HPDE6-E6E7 (cell line): ENCODE measurements around the gene ALG11.

Experiments
- DNase-seq: peaks from one replicate; pipeline ENCODE4 v3.0.0; 2011; ENCODE audit warnings: missing footprints; ENCODE audit errors: extremely low spot score

Gene ALG11

GRCh38 chr13:51997641-51998330 is 14.4 kb upstream of the ALG11 start:
- no peak for DNase-seq

GRCh38 chr13:51998723-51999509 is 13.3 kb upstream of the ALG11 start:
- DNase-seq: no peak

- DNase-seq: no peak
These were observed 12.7 kb upstream of the ALG11 start for GRCh38 chr13:51999510-51999911.

- no peak for DNase-seq
These were observed 12.3 kb upstream of the ALG11 start for GRCh38 chr13:51999921-52000320.

GRCh38 chr13:52001120-52001731 is 11.0 kb upstream of the ALG11 start:
- DNase-seq: no peak

GRCh38 chr13:52002361-52002760 is 9.8 kb upstream of the ALG11 start:
- DNase-seq: no peak

- no peak for DNase-seq
These were observed 8.7 kb upstream of the ALG11 start for GRCh38 chr13:52003541-52003940.

- DNase-seq: no peak
These were observed 7.6 kb upstream of the ALG11 start for GRCh38 chr13:52004511-52005170.

GRCh38 chr13:52005841-52006522 is 6.2 kb upstream of the ALG11 start:
- no peak for DNase-seq

GRCh38 chr13:52006523-52007245 is 5.5 kb upstream of the ALG11 start:
- no peak for DNase-seq

- no peak for DNase-seq
These were observed 2.3 kb upstream of the ALG11 start for GRCh38 chr13:52009946-52010345.

- DNase-seq: no peak
These were observed 1.1 kb upstream of the ALG11 start, which contains the start of gene ATP7B for GRCh38 chr13:52010890-52011631. ATP7B (minus strand) TSS chr13:52011450; CDS start chr13:52011337, 113 bp downstream.

- no peak for DNase-seq
These were observed 276 bp downstream of the ALG11 start for GRCh38 chr13:52012512-52012836.

- DNase-seq: no peak
These were observed 4.1 kb downstream of the ALG11 start for GRCh38 chr13:52016296-52016695.

GRCh38 chr13:52020191-52020590 is 8.0 kb downstream of the ALG11 start:
- no peak for DNase-seq

- DNase-seq: no peak
These were observed 10.2 kb downstream of the ALG11 start for GRCh38 chr13:52022356-52022755.

- no peak for DNase-seq
These were observed 12.3 kb downstream of the ALG11 start, which contains the start of gene UTP14C for GRCh38 chr13:52024481-52024880. UTP14C (plus strand) TSS chr13:52024691; CDS start chr13:52028805, 4,114 bp downstream.

- DNase-seq: no peak
These were observed 13.5 kb downstream of the ALG11 start for GRCh38 chr13:52025475-52026245.

GRCh38 chr13:52026246-52026626 is 14.0 kb downstream of the ALG11 start:
- no peak for DNase-seq

- DNase-seq: no peak
These were observed 15.6 kb downstream of the ALG11 start for GRCh38 chr13:52027832-52028231.
